ENCODE results near the gene SLC17A2.

The SLC17A2 gene

DNA sequence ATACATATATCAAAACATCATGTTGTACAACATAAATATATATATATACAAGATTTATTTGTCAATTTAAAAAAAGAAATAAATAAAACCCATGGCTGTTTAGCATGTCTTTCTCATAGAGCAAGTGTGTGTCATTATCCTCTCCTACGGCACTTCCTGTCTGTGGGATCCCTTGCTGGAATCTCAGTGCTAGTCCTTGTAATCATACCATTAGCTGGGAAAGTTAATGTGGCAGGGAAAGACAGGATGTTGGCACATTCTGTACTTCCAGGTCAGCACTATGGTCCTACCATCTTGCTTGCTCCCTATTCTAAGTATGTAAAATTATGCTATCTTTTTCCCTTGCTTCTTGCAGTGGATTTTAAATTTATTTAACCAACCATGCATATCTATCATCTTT, 47.0 kb downstream of the SLC17A2 start:
- DNase-seq (ENCODE audit: low spot score), result no peak

DNA sequence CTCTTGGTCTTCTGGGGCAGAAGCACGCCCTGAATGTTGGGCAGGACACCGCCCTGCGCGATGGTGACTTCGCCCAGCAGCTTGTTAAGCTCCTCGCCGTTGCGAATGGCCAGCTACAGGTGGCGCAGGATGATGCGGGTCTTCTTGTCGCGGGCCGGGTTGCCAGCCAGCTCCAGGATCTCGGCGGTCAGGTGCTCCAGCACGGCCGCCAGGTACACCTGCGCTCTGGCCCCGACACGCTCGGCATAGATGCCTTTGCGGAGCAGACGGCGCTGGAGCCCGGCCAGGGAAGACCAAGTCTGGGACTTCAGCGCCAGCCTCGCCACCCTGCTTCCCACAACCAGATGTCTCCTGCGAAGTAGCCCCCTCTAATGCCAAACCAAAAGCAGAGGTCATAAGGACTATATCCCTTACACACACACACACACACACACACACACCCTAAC, 48.4 kb downstream of the SLC17A2 start:
- DNase-seq (ENCODE audit: low spot score), result no peak

DNA sequence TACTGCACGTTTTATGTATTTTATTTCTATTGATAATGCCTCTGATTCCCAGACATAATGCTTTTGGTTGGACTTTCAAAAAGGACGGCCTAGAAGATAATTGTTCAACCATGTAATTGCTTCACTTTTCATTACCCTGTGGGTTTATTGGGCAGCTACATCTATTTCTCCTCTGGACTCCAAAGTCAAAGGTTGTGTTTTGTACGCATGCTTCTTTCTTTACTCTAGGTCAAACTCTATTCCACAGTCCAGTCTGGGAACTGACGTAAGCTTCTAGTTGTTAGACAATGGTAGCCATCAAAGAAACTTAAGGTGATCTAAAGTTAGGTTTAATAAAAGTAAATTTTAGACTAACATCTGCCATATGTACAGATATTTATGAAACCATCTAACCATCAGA, 49.9 kb downstream of the SLC17A2 start:
- no peak for DNase-seq (ENCODE audit: low spot score)

DNA sequence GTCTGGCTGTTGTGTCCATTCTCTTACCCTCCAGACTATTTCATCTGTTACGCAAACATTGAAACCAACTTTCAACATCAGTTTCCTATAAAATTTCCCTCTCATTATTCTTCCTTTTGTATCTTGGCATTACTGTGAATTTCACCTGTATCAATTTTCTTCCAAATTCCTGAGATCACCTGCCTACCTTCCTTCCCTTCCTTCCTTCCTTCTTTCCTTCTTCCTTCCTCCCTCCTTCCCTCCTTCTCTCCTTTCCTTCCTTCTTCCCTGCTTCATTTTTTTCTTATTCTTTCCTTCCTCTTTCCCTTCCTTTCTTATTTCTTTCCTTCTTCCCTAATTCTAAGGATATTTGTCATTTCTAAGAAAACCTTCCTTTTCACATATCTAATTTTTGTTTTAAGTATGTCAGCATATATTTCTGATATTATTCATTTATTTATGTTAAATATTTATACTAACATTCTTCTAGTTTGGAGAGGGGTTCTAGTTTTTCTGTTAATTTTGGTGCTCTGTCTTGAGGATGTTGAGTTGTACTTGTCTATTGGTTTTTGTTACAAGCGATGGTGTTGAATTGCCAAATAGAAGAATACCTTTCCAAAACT, 51.7 kb downstream of the SLC17A2 start:
- no peak for DNase-seq (ENCODE audit: low spot score)

DNA sequence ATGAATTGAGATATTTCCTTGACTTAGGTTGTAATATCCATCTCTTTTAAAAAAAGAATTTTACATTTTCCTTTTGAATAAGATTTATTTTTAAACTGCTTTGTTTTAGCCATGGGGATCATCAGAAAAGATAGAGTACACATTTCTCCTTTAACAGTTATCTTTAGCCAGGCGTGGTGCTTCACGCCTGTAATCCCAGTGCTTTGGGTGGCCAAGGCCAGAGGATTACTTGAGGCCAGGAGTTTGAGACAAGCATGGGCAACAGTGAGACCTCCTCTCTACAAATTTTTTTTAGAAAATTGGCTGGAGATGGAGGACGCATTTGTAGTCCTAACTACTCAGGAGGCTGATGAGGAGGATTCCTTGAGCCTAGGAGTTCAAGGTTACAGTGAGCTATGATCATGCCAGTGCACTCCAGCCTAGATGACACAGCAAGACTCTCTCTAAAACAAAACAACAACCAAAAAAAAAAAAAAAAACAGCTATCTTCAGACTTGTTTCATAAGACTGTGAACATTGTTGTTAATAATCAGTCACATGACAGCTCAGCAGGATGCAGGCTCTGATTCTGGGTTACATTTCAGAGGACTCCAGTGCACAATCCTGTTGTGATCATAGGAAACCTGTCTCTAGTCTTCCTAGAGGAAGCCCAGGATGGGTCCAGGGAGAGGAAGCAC, 54.4 kb downstream of the SLC17A2 start:
- DNase-seq (ENCODE audit: low spot score), result no peak

DNA sequence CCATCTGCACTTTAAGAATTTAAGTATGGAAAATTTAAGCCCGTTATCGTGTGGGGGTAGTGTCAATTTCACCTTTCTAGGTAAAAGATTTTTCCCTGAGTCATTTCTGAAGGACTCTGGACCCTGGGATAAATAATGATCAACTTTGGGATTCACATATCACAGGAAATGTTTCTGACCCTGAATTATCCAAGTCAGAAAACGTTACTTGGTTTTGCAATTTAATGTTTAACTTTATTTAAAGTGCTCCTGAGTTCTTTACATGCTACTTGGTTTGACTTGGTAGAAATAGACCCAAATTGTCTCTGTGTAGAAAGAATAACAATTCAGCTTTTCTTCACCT, 55.0 kb downstream of the SLC17A2 start:
- no peak for DNase-seq (ENCODE audit: low spot score)

DNA sequence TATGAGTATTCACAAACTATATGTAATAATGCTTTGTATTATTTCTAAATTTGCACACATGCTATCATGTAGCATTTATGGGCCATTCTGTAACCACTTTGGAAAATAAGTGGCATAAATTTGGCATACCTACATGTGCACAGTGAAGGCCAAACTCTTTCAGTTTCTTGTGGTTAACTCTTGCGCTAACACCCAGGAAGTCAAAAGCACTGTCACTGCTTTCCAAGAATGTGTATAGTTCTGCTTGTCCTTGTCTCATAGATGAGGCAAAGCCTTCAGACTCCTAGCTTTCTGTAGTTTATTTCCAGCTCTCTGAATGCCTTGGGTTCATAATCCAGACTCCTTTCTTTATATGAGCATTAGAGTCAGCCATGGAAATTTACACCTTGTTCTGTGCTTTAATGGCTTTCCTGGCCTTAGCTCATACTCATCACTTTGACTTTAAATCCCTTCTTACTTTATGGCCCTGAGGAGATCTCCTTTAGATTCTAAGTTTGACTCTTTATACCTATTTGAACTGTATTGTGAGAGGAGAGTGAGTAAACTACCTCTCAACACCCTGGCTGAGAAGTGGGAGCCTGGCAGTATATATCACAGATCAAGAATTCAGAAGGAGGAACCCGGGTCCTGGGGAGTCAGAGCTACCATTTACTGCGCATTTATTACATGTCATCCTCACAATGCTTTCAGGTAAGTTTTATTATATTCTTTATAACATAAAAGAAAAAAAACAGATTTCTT, 55.5 kb downstream of the SLC17A2 start:
- no peak for DNase-seq (ENCODE audit: low spot score)

DNA sequence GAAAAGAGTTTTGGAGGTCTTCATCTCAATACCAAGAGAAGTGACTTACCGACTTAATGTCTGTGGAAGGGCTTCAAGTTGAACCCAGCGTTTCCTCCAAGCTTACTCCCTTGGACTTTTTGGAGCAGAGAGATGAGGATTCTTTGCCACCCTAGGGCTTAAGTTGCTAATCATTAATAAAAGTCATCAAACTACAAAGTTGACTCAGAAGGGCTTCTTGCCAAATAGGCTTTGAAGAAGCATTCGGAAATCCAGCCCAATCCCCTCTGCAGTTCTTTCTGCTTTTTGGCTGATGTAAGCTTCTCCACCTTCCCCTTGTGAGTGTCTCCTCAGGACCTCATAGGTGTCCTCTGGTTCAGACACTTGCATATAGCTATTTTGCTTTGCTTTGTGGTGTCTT, 56.4 kb downstream of the SLC17A2 start, which contains the start of gene SLC17A3:
TSS of gene SLC17A3 (minus strand) at position 126 of the 400 bp plus-strand sequence. CDS start 5,856 bp downstream, outside the sequence.
- no peak for DNase-seq (ENCODE audit: low spot score)

DNA sequence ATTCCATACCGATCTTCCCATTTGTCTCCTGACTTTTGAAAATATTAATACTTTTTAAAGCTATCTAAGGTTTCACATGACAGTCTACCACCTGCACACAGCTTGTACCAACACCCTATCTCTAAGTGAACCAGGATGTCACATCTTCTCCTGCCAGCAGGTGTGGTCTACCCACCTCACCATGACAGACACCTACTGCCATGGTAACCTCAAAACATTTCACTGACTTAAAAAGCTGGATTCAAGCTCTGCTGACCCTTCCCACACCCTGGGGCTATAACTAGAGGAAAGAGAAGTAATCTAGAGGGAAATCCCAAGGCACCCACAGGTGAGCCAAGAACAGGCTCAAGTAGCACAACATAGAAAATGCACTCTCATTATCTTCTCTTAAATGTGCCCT, 57.7 kb downstream of the SLC17A2 start:
- DNase-seq (ENCODE audit: low spot score), result no peak

DNA sequence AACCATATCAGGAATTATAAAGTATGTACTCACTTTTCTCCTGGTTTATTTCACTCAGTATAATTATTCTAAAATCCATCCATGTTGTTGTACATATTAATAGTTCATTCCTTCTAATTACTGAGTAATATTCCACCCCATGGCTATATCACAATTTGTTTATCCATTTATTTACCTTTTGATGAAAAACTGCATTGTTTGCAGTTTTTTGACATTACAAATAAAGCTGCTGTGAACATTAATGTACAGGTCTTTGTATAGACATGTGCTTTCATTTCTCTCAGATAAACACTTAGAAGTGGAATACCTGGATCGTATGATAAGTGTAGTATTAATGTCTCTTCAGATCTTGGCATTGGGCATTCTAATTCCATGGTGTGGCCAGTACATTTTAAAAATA, 60.7 kb downstream of the SLC17A2 start:
- no peak for DNase-seq (ENCODE audit: low spot score)

DNA sequence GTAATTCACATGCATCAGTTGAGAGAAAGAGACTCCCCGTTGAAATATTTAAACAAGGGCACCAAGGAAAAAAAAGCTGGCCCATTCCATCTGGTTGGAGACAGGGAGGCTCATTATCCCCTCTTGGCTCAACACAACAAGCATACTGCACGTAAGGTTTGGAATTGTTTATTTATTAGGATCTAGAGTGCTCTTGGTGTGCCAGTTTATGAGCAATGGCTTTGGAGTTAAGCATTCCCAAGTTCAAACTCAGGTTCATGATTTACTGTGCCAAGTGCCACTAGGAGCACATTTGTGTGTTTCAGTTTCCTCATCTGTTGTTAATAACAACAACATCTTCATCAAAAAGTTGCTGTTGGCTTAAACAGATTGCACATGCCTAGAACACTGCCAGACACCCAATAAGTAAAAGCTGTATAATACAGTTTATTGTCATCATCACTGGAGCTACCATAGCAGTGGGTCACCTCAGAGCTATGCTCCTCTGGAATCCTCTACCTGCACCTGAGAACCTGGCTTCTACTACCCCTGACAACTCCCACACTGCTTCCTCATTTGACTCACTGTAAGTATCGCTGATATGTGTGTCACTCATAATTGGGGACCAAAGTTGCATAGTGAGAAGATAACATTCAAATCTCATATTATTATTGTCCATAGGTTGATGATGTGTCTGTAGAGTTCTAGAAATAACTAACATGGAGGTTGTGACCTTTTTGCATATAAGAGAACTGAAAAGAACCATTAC, 61.9 kb downstream of the SLC17A2 start:
- DNase-seq (ENCODE audit: low spot score), result no peak

DNA sequence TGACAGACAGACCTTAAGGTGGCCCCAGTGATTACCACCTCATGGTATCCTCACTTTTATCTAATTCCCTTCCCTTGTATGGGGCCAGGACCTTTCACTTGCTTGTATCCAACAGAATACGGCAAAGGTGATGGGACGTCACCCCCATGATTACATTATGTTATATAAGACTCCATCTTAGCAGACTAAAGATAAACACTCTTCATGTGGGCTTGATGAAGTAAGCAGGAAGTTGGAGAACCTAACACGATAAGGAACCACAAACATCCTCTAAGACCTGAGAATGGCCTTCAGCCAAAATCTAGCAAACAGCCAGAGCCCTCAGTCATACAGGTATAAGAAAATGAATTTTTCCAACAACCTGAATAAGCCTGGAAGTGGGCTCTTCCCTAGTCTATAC, 64.5 kb downstream of the SLC17A2 start:
- no peak for DNase-seq (ENCODE audit: low spot score)

DNA sequence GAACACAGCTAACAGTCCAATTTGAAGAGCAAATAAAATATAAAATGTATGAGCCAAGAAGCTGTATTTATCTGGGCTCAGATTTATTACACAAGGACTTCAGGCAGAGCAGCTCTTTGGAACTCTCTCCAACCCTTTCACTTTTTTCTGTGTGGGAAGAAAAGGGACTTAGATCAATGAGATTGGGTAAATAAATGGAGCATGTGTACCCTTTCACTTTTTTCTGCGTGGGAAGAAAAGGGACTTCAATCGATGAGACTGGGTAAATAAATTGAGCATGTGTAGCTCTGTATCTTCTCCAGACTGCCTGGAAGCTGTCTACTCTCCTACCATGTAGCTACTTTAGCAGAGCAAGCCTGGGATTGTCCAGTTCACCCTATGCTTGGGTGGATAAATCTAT, 67.1 kb downstream of the SLC17A2 start:
- DNase-seq (ENCODE audit: low spot score), result no peak
